ENCODE results near the gene SPAG17. TPM values are rescaled to one million over a fixed set of nuclear protein-coding genes. Genes with fewer than 3 reads are reported as not detected.
A peak's percentile ranks its signal among the peaks of the same experiment; 100 is the strongest.

Gene SPAG17
- 10 to 100 TPM in 4 of 6 donors, 1 to 10 TPM in 1, under 1 TPM in 1; 0.26 to 94.3 (median 11.3) TPM for total RNA-seq

GRCh38 chr1:118185084-118185832, at the start of gene SPAG17:
Gene SPAG17, minus strand, starts transcription at chr1:118185228. Its CDS starts 71 bp downstream, at chr1:118185157.
- peaks cover 0 to 9% (median 0%) of the 10 kb centered on the region in 4 donors for H3K4me1 ChIP-seq
- 11 to 16% methylated on average over 19 to 30 of the region's 30 CpGs for WGBS, 2 donors
- ATAC-seq (ENCODE audit: low FRiP score in 2 of 2) = peak; percentile 81 to 84
- H3K9me3 ChIP-seq = no peaks in the 10 kb centered on the region
- TF ChIP-seq POLR2AphosphoS5 (IDR thresholded peaks at IDR 0.05) (no peak), POLR2A (IDR thresholded peaks at IDR 0.05) (no peak), CTCF (IDR thresholded peaks at IDR 0.05) (no peak), EP300 (IDR thresholded peaks at IDR 0.05) (no peak)
- H3K36me3 ChIP-seq = no peaks in the 10 kb centered on the region
- H3K4me3 ChIP-seq = peak within 1 kb of the TSS in 3 of 4 donors; percentile 23 to 40 (median 40)
- no peaks in the 10 kb centered on the region for H3K27me3 ChIP-seq
- no peak within 1 kb of the TSS for H3K27ac ChIP-seq
- DNase-seq = peak; percentile 71 to 76

GRCh38 chr1:118225471-118225870, 40.4 kb upstream of the SPAG17 start:
- peaks cover 0 to 3% (median 0%) of the 10 kb centered on the region in 4 donors for H3K9me3 ChIP-seq
- no peaks in the 10 kb centered on the region for H3K27me3 ChIP-seq
- 89 to 96% methylated on average over 6 of the region's 6 CpGs for WGBS, 2 donors
- no peaks in the 10 kb centered on the region for H3K4me1 ChIP-seq
- H3K36me3 ChIP-seq = no peaks in the 10 kb centered on the region
- H3K27ac ChIP-seq = no peak overlapping the region
- TF ChIP-seq EP300 (IDR thresholded peaks at IDR 0.05) (no peak), POLR2AphosphoS5 (IDR thresholded peaks at IDR 0.05) (no peak), CTCF (IDR thresholded peaks at IDR 0.05) (no peak), POLR2A (IDR thresholded peaks at IDR 0.05) (no peak)
- no peak overlapping the region for H3K4me3 ChIP-seq
- ATAC-seq (ENCODE audit: low FRiP score in 2 of 2) (no peak), DNase-seq (no peak)

- Histone ChIP-seq H3K27me3 (no peaks in the 10 kb centered on the region), H3K4me1 (no peaks in the 10 kb centered on the region), H3K9me3 (peaks cover 0 to 3% (median 0%) of the 10 kb centered on the region in 4 donors), H3K36me3 (no peaks in the 10 kb centered on the region), H3K27ac (no peak overlapping the region), H3K4me3 (no peak overlapping the region)
- TF ChIP-seq CTCF (IDR thresholded peaks at IDR 0.05) = peak in 4 of 6 experiments; percentile 8 to 37 (median 24)
- no peak for TF ChIP-seq EP300 (IDR thresholded peaks at IDR 0.05)
- WGBS, 2 donors = 22 to 40% methylated on average over 1 of the region's 1 CpG
- ATAC-seq (ENCODE audit: low FRiP score in 2 of 2) = peak in 1 of 2 donors; percentile 43
- DNase-seq = no peak
These were observed 38.4 kb upstream of the SPAG17 start for GRCh38 chr1:118223426-118223825.

- H3K9me3 ChIP-seq = no peaks in the 10 kb centered on the region
- no peaks in the 10 kb centered on the region for H3K36me3 ChIP-seq
- H3K27me3 ChIP-seq = no peaks in the 10 kb centered on the region
- H3K27ac ChIP-seq = no peak overlapping the region
- H3K4me1 ChIP-seq = no peaks in the 10 kb centered on the region
- ATAC-seq (ENCODE audit: low FRiP score in 2 of 2) = no peak
- H3K4me3 ChIP-seq = no peak overlapping the region
- TF ChIP-seq POLR2AphosphoS5 (IDR thresholded peaks at IDR 0.05) (no peak), EP300 (IDR thresholded peaks at IDR 0.05) (no peak), CTCF (IDR thresholded peaks at IDR 0.05) (no peak), POLR2A (IDR thresholded peaks at IDR 0.05) (no peak)
- DNase-seq = no peak
- WGBS, 2 donors = 80 to 83% methylated on average over 2 of the region's 2 CpGs
These were observed 34.4 kb upstream of the SPAG17 start for GRCh38 chr1:118219438-118219837.
